Uterine smooth muscle cell (primary cell): ENCODE data around the gene PSMB8. TPM values are rescaled to one million over a fixed set of nuclear protein-coding genes. Genes with fewer than 3 reads are reported as not detected.

Experiments used
- total RNA-seq: library from RNA; depleted of rRNA; stranded (reverse); fragments of >200 nt; gene quantifications from 2 replicates; pipeline ENCODE4 v1.2.3, GENCODE V29; 2014

Gene PSMB8
- total RNA-seq, result 41.2 and 52.1 TPM in 2 replicates

DNA sequence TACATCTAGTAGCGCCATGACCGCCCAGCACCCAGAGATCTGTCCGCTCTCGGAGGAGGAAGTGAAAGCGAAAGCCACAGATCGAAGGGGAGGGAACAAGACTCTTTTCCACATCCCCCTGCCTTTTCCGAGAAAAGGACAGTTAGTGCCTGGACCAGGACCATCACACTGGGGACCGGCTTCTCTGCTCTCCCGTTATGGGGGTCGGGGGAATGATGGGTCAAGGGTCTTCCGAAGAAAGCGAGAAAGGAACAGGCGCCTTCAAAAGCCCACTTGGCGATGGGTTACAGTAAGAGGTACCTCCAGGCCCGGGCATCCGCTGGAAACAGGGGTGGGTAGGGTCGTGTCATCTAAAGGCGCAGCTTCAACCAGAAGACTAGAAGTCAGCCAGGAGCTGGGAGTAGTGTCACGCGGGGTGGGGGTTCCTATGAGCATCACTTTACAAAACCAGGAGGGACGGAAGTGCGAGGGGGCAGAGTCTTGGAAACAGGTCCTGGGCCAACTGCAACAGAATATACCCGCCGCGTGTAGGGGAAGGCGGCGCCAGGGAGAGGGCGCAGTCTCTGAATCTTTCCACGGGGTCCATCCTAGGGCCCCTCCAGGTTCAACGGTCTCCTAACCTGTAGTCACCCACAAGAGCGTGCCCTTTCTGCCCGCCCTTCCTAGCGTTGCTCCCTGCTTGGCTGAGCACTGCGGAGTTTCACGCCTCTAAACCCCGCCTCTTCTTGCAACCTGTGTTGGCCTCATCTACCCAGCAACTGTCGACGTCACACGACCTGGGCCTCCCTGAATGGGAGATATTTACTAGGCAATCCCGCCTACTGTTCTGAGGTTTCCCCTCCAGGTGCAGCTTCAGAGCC lies at the start of gene PSMB8:
Gene PSMB8 (minus strand): TSS at position 69 of the 860 bp plus-strand sequence. CDS start 51 bp downstream, at position 18.

DNA sequence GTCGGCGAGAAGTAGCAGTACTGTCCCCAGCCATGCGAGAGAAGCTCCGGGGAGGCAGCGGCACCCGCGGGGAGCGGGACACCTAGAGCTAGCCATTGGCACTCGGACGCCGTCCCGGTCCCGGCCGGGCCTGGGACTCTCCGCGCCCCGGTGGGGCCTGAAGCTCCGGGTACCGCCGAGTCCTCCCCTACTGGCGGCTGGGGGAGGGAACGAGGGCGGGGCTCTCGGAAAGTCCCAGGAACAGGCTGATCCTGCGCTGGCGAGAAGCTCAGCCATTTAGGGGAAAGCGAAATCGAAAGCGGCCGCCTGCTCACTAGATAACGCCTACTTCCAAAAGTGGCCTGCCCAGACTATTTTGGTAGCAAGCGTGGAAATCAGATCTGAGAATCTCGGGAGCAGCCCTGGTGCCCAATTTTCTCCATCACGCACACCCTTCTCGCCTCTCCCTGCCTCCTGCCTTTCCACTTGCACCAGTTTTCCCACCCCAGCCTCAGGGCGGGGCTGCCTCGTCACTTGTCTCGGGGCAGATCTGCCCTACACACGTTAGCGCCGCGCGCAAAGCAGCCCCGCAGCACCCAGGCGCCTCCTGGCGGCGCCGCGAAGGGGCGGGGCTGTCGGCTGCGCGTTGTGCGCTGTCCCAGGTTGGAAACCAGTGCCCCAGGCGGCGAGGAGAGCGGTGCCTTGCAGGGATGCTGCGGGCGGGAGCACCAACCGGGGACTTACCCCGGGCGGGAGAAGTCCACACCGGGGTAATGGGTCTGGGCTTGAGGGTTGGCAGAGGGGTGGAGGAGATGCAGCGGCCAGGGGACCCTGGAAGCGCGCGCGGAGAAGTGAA lies 9.9 kb upstream of the PSMB8 start, which contains the start of the genes PSMB9 and TAP1:
Gene PSMB9 (plus strand): TSS at position 652 of the 835 bp plus-strand sequence. CDS start 38 bp downstream, at position 690.
Gene TAP1 (minus strand): TSS at position 164 of the 835 bp plus-strand sequence. CDS start 68 bp downstream, at position 96.

DNA sequence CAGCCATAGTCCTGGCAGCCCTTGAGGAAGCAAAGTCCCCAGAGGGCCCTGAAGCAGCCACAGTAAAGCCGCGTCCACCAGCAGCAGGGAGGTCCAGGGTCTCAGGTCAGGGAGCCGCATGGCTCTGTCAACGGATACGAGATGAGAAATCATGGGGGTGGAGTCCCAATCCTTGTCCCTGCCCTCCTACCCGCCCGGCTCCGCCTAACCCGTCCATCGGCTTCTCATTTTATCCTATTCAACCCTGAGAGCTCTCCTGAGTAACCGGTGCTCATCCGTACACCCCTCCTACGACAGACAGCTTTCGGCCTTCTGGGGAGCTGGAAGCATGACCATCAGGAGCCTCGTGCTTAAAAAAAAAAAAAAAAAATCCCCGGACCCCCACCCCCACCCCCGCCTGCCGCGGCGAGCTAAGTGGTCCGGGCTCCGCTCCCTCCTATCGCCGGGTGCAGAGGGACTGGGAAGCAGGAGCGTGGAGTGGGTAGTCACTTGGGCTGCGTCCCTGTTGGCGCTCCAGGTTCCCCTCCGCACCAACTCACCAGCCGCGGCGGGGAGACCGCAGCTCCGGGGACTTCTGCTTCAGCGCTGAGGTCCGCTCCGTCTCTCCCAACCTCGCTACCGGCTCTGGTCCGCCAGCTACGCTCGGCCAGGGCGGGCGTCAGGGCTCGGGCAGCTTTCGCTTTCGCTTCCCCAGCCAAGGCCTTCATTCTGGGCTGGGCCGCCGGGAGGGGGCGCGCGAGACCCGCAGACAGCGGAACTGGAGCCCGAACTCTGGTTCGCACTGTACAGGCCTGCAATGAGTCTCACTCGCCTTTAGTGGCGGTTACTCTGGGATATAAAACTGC lies 5.5 kb downstream of the PSMB8 start, which contains the start of gene TAP2:
Gene TAP2 (minus strand): TSS at position 626 of the 845 bp plus-strand sequence. CDS start 506 bp downstream, at position 120.

GRCh38 chr6:32816746-32817204 lies 27.1 kb downstream of the PSMB8 start, which contains the start of gene HLA-DOB:
HLA-DOB (minus strand) TSS chr6:32817002; CDS start chr6:32816951, 51 bp downstream.

Other genes with a start within 250 kb of the PSMB8 start
- gene HLA-DQA1, start 206.6 kb downstream of the PSMB8 start, total RNA-seq, result not detected in 2 replicates
- not detected in 2 replicates for gene HLA-DQB1, start 177.4 kb downstream of the PSMB8 start, total RNA-seq
- gene HLA-DQA2, start 102.7 kb downstream of the PSMB8 start, total RNA-seq, result not detected in 2 replicates
- not detected in 2 replicates for gene HLA-DQB2, start 80.5 kb downstream of the PSMB8 start, total RNA-seq
- gene HLA-DOB, start 27.0 kb downstream of the PSMB8 start, total RNA-seq, result 0.11 and 0.12 TPM in 2 replicates
- gene TAP2, start 5.3 kb downstream of the PSMB8 start, total RNA-seq, result 8.0 and 10.3 TPM in 2 replicates
- gene TAP1, start 9.7 kb upstream of the PSMB8 start, total RNA-seq, result 39.5 and 48.9 TPM in 2 replicates
- gene PSMB9, start 10.1 kb upstream of the PSMB8 start, total RNA-seq, result 26.7 and 30.7 TPM in 2 replicates
- gene HLA-DMB, start 97.0 kb upstream of the PSMB8 start, total RNA-seq, result under 0.01 TPM in 1 of 2 replicates, not detected in the other
- gene HLA-DMA, start 109.0 kb upstream of the PSMB8 start, total RNA-seq, result 0.33 and 1.1 TPM in 2 replicates
- gene BRD2, start 124.5 kb upstream of the PSMB8 start, total RNA-seq, result 95.3 and 96.0 TPM in 2 replicates
- not detected in 2 replicates for gene HLA-DOA, start 165.5 kb upstream of the PSMB8 start, total RNA-seq
- gene HLA-DPA1, start 229.6 kb upstream of the PSMB8 start, total RNA-seq, result 0.55 and 4.0 TPM in 2 replicates
- 6.8 and 21.1 TPM in 2 replicates for gene HLA-DPB1, start 231.9 kb upstream of the PSMB8 start, total RNA-seq